KOPT-K1 (cell line): Measurements from ENCODE around the gene CTXND1.

Experiments
- H3K27ac ChIP-seq: fragments of 200-600 bp; sonication (generic); 2 replicates; pipeline ENCODE4 v1.5.1; 2016; ENCODE audit warnings: antibody characterized with exemption, mild to moderate bottlenecking, low read depth, low read length; ENCODE audit not compliant: poor library complexity, severe bottlenecking
- H3K36me3 ChIP-seq: fragments of 200-600 bp; sonication (generic); 2 replicates; pipeline ENCODE4 v1.5.1; 2017; ENCODE audit warnings: antibody characterized with exemption, mild to moderate bottlenecking, low read length, moderate library complexity; ENCODE audit not compliant: insufficient read depth
- H3K9me3 ChIP-seq: fragments of 200-600 bp; sonication (generic); 2 replicates; pipeline ENCODE4 v1.5.1; 2017; ENCODE audit warnings: antibody characterized with exemption, low read length, mild to moderate bottlenecking; ENCODE audit not compliant: insufficient read depth, poor library complexity, severe bottlenecking

The CTXND1 gene

DNA sequence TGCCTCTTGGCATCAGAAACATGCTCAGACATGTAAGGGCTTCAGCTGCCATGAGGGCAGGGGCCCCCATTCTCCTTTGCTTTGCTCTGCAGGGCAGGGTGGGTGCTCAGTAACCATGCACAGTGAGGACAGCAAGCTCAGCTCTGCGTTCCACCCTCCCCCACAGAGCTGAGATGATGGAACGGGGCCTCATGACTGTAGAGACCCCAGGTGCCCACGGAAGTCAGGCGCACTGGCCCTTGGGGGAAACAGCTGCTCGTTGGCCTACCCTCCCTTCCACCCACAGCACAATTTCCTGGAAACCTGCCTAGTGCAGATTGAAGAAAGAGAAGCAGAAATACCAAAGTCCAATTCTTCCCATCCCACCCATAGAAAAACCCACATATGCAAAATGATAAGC, 10.5 kb downstream of the CTXND1 start:
- peak overlapping the region; percentile 55 for H3K27ac ChIP-seq
- no peaks in the 10 kb centered on the region for H3K36me3 ChIP-seq
- no peaks in the 10 kb centered on the region for H3K9me3 ChIP-seq

DNA sequence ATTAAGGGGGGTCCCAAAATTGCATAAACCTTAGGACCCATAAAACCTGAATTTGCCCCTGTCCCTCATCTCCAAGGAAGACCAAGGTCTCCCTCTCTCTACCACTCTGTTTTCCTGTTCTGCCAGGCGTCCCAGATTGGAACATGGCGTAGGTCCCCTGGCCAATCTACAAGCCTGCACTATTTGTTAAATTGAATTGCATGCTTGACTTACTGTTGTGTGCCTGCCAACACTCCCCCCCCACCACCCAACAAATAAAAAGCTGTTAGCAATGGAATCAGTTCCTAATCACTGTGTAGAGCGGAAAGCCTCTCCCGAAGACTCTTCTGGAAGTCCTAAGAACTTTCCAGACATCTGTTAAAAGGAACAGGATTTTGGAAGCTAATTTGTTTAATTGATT, 11.7 kb downstream of the CTXND1 start:
- Histone ChIP-seq H3K9me3 (no peaks in the 10 kb centered on the region), H3K27ac (no peak overlapping the region), H3K36me3 (no peaks in the 10 kb centered on the region)

- Histone ChIP-seq H3K27ac (no peak overlapping the region), H3K36me3 (no peaks in the 10 kb centered on the region)
Measured at GRCh38 chr15:80234883-80235282, 17.1 kb downstream of the CTXND1 start.

GRCh38 chr15:80233581-80233980, 18.4 kb downstream of the CTXND1 start:
- H3K36me3 ChIP-seq, result no peaks in the 10 kb centered on the region
- no peaks in the 10 kb centered on the region for H3K9me3 ChIP-seq
- no peak overlapping the region for H3K27ac ChIP-seq

More at GRCh38 chr15:80234883-80235282, 17.1 kb downstream of the CTXND1 start:
- H3K9me3 ChIP-seq, result no peaks in the 10 kb centered on the region

- Histone ChIP-seq H3K36me3 (no peaks in the 10 kb centered on the region), H3K9me3 (no peaks in the 10 kb centered on the region), H3K27ac (no peak overlapping the region)
Measured at GRCh38 chr15:80231371-80231770, 20.6 kb downstream of the CTXND1 start.

DNA sequence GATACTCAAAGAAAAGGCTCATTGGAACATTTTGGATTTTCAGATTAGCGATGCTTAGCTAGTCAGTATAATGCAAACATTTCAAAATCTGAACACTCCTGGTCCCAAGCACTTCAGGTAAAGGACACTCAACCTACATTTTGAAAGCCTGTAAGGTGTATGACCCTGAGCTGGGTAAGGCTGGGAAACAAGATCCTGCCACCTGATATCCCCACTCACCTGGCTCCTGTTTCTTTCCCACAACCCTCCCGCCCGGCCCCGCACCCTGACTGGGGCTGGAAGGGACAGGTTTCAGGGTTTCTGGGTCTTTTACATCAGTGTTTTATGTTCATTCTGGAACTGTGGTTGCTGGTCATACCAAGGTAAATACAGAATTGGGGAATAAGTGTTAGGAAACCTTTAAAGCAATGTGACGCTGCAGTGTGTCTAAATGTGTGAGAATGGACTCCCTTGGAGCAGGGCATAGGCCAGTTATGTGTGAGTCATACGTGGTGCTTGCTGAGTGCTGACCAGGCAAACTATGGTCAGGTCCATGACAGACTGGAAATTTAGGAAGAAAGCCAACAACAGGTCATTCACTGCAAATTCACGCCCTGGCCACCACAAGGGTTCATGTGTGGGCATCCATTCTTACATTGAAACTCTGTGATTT, 22.9 kb downstream of the CTXND1 start:
- no peaks in the 10 kb centered on the region for H3K36me3 ChIP-seq
- H3K9me3 ChIP-seq, result no peaks in the 10 kb centered on the region
- no peak overlapping the region for H3K27ac ChIP-seq

- Histone ChIP-seq H3K36me3 (no peaks in the 10 kb centered on the region), H3K27ac (no peak overlapping the region), H3K9me3 (no peaks in the 10 kb centered on the region)
Measured at GRCh38 chr15:80219955-80220354, 32.1 kb downstream of the CTXND1 start.

DNA sequence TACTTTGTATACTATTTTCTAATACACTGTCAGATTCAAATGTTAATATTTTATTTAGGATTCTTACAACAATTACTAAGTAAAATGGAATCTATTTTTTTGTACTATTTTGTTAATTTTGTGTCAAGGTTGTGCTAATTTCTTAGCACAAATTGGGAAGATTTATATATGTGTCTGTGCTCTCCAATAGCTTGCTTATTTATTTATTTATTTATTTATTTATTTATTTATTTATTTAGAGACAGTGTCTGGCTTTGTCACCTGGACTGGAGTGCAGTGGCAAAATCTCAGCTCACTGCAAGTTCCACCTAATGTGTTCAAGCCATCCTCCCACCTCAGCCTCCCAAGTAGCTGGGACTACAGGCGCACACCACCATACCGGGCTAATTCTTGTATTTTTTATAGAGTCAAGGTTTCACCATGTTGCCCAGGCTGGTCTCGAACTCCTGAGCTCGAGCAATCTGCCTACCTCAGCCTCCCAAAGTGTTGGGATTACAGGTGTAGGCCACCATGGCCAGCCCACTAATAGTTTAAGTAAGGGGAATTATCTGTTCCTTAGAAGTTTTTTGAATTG, 34.6 kb downstream of the CTXND1 start:
- no peaks in the 10 kb centered on the region for H3K9me3 ChIP-seq
- no peaks in the 10 kb centered on the region for H3K36me3 ChIP-seq
- H3K27ac ChIP-seq, result no peak overlapping the region

GRCh38 chr15:80216911-80217310, 35.1 kb downstream of the CTXND1 start:
- H3K9me3 ChIP-seq, result no peaks in the 10 kb centered on the region
- H3K36me3 ChIP-seq, result no peaks in the 10 kb centered on the region
- no peak overlapping the region for H3K27ac ChIP-seq

DNA sequence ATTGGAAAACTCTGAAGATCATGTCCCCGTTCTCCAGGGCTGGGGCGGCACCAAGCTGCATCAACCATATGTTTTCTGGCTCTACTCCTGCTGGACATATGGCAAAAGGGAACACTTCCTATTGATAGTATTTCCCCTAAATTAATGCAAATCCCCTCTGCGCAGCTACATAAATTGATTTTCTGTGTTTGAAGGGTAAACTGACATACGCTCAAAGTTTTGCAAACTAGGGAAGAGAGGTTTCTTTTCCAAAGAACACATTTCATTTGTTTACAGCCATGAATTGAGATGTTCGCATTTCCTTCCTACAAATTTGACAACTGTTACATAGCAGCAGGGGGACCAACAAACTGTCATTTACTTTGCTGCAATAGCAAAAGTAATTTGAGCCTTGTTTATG, 35.9 kb downstream of the CTXND1 start:
- Histone ChIP-seq H3K27ac (no peak overlapping the region), H3K9me3 (no peaks in the 10 kb centered on the region), H3K36me3 (no peaks in the 10 kb centered on the region)

GRCh38 chr15:80214910-80215309, 37.1 kb downstream of the CTXND1 start:
- H3K36me3 ChIP-seq, result no peaks in the 10 kb centered on the region
- no peaks in the 10 kb centered on the region for H3K9me3 ChIP-seq
- no peak overlapping the region for H3K27ac ChIP-seq

DNA sequence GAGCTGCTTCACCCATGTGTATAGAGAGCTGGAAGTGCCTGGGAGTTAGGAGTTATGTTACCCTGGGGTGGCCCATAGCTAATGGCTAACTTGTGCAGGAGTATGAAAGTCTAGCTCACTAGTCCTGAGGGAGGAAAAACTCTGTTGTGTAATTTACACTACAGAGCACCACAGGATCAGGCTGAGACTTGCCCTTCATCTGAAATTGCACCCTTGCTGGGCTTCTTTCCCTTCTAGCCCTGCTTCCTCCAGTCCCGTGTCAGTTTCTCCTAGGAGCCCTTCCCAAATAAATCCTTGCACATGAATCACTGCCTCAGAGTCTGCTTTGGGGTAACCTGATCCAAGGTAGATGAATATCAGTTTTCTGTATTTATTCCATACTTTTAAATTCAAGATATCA, 40.0 kb downstream of the CTXND1 start:
- no peaks in the 10 kb centered on the region for H3K36me3 ChIP-seq
- H3K27ac ChIP-seq, result no peak overlapping the region
- H3K9me3 ChIP-seq, result no peaks in the 10 kb centered on the region

GRCh38 chr15:80210611-80211573, 41.1 kb downstream of the CTXND1 start:
- Histone ChIP-seq H3K27ac (no peak overlapping the region), H3K36me3 (no peaks in the 10 kb centered on the region), H3K9me3 (no peaks in the 10 kb centered on the region)

DNA sequence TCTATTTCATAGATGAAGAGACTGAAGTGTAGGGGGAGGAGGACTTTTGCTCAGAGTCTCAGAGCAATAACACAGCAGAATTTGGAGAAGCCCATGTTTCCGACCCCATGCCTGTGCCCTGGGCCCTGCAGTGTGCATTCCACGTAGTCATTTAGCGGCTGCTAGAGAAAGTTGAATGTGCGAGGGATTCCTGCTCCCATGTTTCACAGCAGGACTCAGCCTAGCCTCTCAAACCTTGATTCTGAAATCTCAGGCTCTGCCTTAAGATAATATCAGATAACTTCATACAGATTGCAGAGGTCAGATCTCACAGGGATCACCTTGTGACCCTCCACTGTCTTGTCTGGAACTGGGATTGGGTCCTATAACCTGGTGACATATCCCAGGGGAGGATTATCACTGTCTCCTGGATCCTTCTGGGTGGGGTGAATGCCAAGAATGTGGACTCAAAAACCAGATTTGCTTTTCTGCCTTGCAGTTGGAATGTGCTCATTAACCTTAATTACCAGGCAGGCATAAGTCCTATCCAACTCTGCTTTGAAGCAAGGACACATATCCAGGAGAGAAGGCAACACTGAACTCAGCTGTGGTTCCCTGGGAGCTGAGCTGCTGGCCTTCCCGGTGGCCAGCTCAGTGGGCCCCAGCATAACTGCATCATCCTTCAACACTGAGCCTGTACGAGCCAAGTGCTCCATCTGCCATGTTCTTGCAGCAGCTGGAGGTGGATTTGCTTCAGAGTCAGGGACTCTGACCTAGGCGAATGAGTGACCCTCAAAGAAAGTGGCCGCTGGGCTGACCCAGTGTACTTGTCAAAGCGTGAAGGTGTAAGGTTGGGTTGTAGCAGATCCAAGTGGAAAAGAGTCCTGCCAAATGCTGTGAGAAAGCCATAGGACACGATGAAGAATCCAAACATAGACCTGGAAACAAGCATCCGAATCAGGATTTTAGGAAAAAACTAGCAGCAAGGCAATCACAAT, 43.0 kb downstream of the CTXND1 start:
- no peaks in the 10 kb centered on the region for H3K9me3 ChIP-seq
- no peaks in the 10 kb centered on the region for H3K36me3 ChIP-seq
- no peak overlapping the region for H3K27ac ChIP-seq
